HepG2 (cell line): ENCODE results near the gene CHPF. TPM values are rescaled to one million over a fixed set of nuclear protein-coding genes. Genes with fewer than 3 reads are reported as not detected.

ENCODE experiments used
- ATM ChIP-seq: fragments of 450-650 bp; IDR thresholded peaks from 2 replicates; pipeline ENCODE4 v1.7.1; 2017; ENCODE audit warnings: mild to moderate bottlenecking, borderline replicate concordance
- DDIT3 ChIP-seq: sonication (generic); formaldehyde crosslinking; IDR thresholded peaks from 2 replicates; pipeline ENCODE4 v1.4.0; 2020; ENCODE audit warnings: mild to moderate bottlenecking, missing genetic modification reagents
- DMAP1 ChIP-seq: IDR thresholded peaks from 2 replicates; pipeline ENCODE4 v1.6.1; 2016
- HNRNPK ChIP-seq: fragments of 200-400 bp; formaldehyde crosslinking; IDR thresholded peaks from 2 replicates; pipeline ENCODE4 v1.6.1; 2018; ENCODE audit warnings: low read length, low read depth, moderate library complexity, mild to moderate bottlenecking; ENCODE audit not compliant: poor library complexity, severe bottlenecking
- NCOA5 ChIP-seq: sonication (generic); formaldehyde crosslinking; IDR thresholded peaks from 2 replicates; pipeline ENCODE4 v1.4.0; 2020; ENCODE audit warnings: missing genetic modification reagents
- PHB2 ChIP-seq: fragments of 450-650 bp; IDR thresholded peaks from 2 replicates; pipeline ENCODE4 v1.6.1; 2018; ENCODE audit not compliant: partially characterized antibody
- POLR2G ChIP-seq: fragments of 200-400 bp; formaldehyde crosslinking; IDR thresholded peaks from 2 replicates; pipeline ENCODE4 v1.6.1; 2018; ENCODE audit warnings: mild to moderate bottlenecking, low read depth, low read length, moderate library complexity
- RBAK ChIP-seq: sonication (generic); formaldehyde crosslinking; IDR thresholded peaks from 2 replicates; pipeline ENCODE4 v1.5.1; 2020; ENCODE audit warnings: mild to moderate bottlenecking, missing genetic modification reagents
- REPIN1 ChIP-seq: sonication (generic); formaldehyde crosslinking; IDR thresholded peaks from 2 replicates; pipeline ENCODE4 v1.8.0; 2022; ENCODE audit warnings: missing genetic modification reagents, low read depth, mild to moderate bottlenecking, borderline replicate concordance
- RFXANK ChIP-seq: IDR thresholded peaks from 2 replicates; pipeline ENCODE4 v1.6.1; 2016
- RXRA ChIP-seq: sonication (generic); formaldehyde crosslinking; IDR thresholded peaks from 2 replicates; pipeline ENCODE4 v1.5.1; 2020; ENCODE audit warnings: missing genetic modification reagents
- SKI ChIP-seq: fragments of 450-650 bp; IDR thresholded peaks from one replicate; pipeline ENCODE4 v1.6.1; 2018; ENCODE audit warnings: mild to moderate bottlenecking; ENCODE audit not compliant: partially characterized antibody
- SYNCRIP ChIP-seq: fragments of 200-400 bp; formaldehyde crosslinking; IDR thresholded peaks from 2 replicates; pipeline ENCODE4 v1.6.1; 2018; ENCODE audit warnings: mild to moderate bottlenecking, low read depth, low read length; ENCODE audit not compliant: insufficient read depth
- U2AF1 ChIP-seq: fragments of 200-400 bp; formaldehyde crosslinking; optimal IDR thresholded peaks from 2 replicates; pipeline ENCODE3; 2017; ENCODE audit warnings: mild to moderate bottlenecking, low read depth, low read length
- ZBTB3 ChIP-seq: sonication (generic); formaldehyde crosslinking; IDR thresholded peaks from 2 replicates; pipeline ENCODE4 v1.4.0; 2020; ENCODE audit warnings: low read depth, mild to moderate bottlenecking, moderate library complexity, missing genetic modification reagents, borderline replicate concordance
- ZNF383 ChIP-seq: sonication (generic); formaldehyde crosslinking; IDR thresholded peaks from 2 replicates; pipeline ENCODE4 v1.4.0; 2020; ENCODE audit warnings: missing genetic modification reagents, mild to moderate bottlenecking, borderline replicate concordance
- ZNF557 ChIP-seq: sonication (generic); formaldehyde crosslinking; IDR thresholded peaks from 2 replicates; pipeline ENCODE4 v1.4.0; 2020; ENCODE audit warnings: missing genetic modification reagents
- ZNF589 ChIP-seq: sonication (generic); formaldehyde crosslinking; conservative IDR thresholded peaks from 2 replicates; pipeline ENCODE4 v1.8.0; 2022; ENCODE audit warnings: mild to moderate bottlenecking, moderate library complexity, missing genetic modification reagents
- ZNF75D ChIP-seq: sonication (generic); formaldehyde crosslinking; IDR thresholded peaks from 2 replicates; pipeline ENCODE4 v1.8.1; 2023; ENCODE audit warnings: missing genetic modification reagents, mild to moderate bottlenecking, borderline replicate concordance
- ZNF781 ChIP-seq: sonication (generic); formaldehyde crosslinking; IDR thresholded peaks from 2 replicates; pipeline ENCODE4 v1.5.1; 2020; ENCODE audit warnings: borderline replicate concordance, mild to moderate bottlenecking, missing genetic modification reagents; ENCODE audit errors: not compliant biosample characterization
- polyA plus RNA-seq, 8 experiments: library from polyadenylated mRNA; depleted of rRNA in 3 of 8; stranded (reverse) in 7 of 8; unstranded in 1 of 8; fragments of >200 nt; fragmentation: Illumina TruSeq in 4 of 8; extraction: Trizol in 4 of 8; gene quantifications; 2 replicates each; pipeline versions ENCODE4 v1.2.1 to v1.2.3, GENCODE V29; 2011 to 2016; ENCODE audit warnings: low read depth in 4 of 8, missing spikeins in 1 of 8, mixed read lengths in 1 of 8; ENCODE audit not compliant: insufficient read depth in 1 of 8
- total RNA-seq, 5 experiments: library from RNA; depleted of rRNA; stranded (reverse); fragments of >200 nt; fragmentation: Illumina TruSeq; extraction: Trizol; gene quantifications; 2 replicates each; pipeline ENCODE4 v1.2.3, GENCODE V29; 2016; ENCODE audit warnings: low read depth in 1 of 5
- TF ChIP-seq, protein P1 (sequence below): sonication (generic); formaldehyde crosslinking; IDR thresholded peaks from 2 replicates; pipeline ENCODE4 v1.5.0; 2020; ENCODE audit warnings: mild to moderate bottlenecking, missing genetic modification reagents
- TF ChIP-seq, protein P2 (sequence below): sonication (generic); formaldehyde crosslinking; IDR thresholded peaks from 2 replicates; pipeline ENCODE4 v1.8.1; 2023; ENCODE audit warnings: missing genetic modification reagents, inconsistent platforms, borderline replicate concordance
- TF ChIP-seq, protein P3 (sequence below): sonication (generic); formaldehyde crosslinking; IDR thresholded peaks from 2 replicates; pipeline ENCODE4 v1.5.1; 2020; ENCODE audit warnings: mild to moderate bottlenecking, missing genetic modification reagents, moderate library complexity

The CHPF gene
- total and polyA plus RNA-seq, 2 of the 13 experiments (the other 11 are each of a cell fraction or from before 2014, with no cell fraction given) = 79.6 to 111 TPM

DNA sequence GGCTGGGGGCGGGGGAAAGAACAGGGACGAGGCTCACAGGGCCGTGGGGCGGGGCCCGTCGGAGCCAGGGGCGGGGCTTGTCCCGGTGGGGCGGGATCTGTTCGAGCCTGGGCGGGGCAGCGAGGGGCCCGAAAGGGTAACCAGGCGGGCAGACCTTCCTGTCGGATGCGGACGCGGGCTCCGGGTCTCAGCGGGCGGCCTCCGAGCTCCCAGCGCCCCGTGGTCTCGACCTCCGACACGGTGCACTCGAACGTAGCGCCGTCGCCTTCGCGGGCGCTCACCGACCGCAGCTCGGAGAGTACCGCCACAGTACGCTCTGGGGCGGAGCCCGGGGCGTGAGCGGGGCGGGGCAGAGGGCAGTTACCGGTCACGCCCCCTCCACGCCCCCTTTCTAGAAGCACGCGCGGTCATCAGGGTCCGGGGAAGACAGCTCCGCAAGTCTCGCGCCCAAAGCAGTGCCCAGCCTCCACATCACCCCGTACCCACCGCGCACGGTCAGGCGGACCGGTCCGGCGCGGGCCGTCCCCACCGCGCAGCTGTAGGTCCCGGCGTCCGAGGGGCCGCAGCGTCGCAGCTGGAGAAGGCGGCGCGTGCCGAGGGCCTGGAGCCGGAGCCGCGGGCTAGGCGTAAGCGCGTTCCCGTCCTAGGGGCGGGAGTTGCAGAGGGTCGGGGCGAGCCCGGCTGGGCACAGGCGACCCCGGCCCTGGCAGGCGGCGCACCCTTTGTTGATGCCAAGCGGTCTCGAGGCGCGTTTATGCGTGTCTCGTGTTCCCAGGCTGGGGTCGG is 9.0 kb upstream of the CHPF start (continued):
- TF ChIP-seq, protein P1, sequence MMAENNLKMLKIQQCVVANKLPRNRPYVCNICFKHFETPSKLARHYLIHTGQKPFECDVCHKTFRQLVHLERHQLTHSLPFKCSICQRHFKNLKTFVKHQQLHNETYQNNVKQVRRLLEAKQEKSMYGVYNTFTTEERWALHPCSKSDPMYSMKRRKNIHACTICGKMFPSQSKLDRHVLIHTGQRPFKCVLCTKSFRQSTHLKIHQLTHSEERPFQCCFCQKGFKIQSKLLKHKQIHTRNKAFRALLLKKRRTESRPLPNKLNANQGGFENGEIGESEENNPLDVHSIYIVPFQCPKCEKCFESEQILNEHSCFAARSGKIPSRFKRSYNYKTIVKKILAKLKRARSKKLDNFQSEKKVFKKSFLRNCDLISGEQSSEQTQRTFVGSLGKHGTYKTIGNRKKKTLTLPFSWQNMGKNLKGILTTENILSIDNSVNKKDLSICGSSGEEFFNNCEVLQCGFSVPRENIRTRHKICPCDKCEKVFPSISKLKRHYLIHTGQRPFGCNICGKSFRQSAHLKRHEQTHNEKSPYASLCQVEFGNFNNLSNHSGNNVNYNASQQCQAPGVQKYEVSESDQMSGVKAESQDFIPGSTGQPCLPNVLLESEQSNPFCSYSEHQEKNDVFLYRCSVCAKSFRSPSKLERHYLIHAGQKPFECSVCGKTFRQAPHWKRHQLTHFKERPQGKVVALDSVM = no peak
- TF ChIP-seq ZNF557 (CRISPR knock-in tag) (no peak), RBAK (CRISPR knock-in tag) (no peak), PHB2 (no peak), DDIT3 (CRISPR knock-in tag) (no peak), SKI (peak; percentile 21), DMAP1 (CRISPR knock-in tag) (peak; percentile 48; the same call in 1 of the 2 replicates), HNRNPK (peak; percentile 93), ZNF781 (CRISPR knock-in tag) (no peak), SYNCRIP (no peak), POLR2G (peak; percentile 64; the same call in 1 of the 2 replicates), NCOA5 (no peak), ZNF383 (CRISPR knock-in tag) (no peak), U2AF1 (no peak), ATM (no peak), ZNF75D (CRISPR knock-in tag) (no peak), RFXANK (no peak), ZNF589 (CRISPR knock-in tag) (peak; percentile 89), ZBTB3 (CRISPR knock-in tag) (no peak), RXRA (no peak; the same call in 1 of the 2 replicates), REPIN1 (CRISPR knock-in tag) (peak; percentile 66)
- TF ChIP-seq, protein P2, sequence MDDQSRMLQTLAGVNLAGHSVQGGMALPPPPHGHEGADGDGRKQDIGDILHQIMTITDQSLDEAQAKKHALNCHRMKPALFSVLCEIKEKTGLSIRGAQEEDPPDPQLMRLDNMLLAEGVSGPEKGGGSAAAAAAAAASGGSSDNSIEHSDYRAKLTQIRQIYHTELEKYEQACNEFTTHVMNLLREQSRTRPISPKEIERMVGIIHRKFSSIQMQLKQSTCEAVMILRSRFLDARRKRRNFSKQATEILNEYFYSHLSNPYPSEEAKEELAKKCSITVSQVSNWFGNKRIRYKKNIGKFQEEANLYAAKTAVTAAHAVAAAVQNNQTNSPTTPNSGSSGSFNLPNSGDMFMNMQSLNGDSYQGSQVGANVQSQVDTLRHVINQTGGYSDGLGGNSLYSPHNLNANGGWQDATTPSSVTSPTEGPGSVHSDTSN (CRISPR knock-in tag) = no peak
- TF ChIP-seq, protein P3, sequence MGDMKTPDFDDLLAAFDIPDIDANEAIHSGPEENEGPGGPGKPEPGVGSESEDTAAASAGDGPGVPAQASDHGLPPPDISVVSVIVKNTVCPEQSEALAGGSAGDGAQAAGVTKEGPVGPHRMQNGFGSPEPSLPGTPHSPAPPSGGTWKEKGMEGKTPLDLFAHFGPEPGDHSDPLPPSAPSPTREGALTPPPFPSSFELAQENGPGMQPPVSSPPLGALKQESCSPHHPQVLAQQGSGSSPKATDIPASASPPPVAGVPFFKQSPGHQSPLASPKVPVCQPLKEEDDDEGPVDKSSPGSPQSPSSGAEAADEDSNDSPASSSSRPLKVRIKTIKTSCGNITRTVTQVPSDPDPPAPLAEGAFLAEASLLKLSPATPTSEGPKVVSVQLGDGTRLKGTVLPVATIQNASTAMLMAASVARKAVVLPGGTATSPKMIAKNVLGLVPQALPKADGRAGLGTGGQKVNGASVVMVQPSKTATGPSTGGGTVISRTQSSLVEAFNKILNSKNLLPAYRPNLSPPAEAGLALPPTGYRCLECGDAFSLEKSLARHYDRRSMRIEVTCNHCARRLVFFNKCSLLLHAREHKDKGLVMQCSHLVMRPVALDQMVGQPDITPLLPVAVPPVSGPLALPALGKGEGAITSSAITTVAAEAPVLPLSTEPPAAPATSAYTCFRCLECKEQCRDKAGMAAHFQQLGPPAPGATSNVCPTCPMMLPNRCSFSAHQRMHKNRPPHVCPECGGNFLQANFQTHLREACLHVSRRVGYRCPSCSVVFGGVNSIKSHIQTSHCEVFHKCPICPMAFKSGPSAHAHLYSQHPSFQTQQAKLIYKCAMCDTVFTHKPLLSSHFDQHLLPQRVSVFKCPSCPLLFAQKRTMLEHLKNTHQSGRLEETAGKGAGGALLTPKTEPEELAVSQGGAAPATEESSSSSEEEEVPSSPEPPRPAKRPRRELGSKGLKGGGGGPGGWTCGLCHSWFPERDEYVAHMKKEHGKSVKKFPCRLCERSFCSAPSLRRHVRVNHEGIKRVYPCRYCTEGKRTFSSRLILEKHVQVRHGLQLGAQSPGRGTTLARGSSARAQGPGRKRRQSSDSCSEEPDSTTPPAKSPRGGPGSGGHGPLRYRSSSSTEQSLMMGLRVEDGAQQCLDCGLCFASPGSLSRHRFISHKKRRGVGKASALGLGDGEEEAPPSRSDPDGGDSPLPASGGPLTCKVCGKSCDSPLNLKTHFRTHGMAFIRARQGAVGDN = peak; percentile 97
